Skeletal muscle tissue (tissue), 4 donors: ENCODE measurements around the gene ASXL3. TPM values are rescaled to one million over a fixed set of nuclear protein-coding genes. Genes with fewer than 3 reads are reported as not detected.

Source experiments
- H3K27ac ChIP-seq: one replicate; pipeline ENCODE4 v1.7.0; 2013; ENCODE audit warnings: mild to moderate bottlenecking, low read depth, low read length, inconsistent platforms
- H3K27me3 ChIP-seq, 3 donors: one replicate each; pipeline ENCODE4 v1.7.0; 2013; ENCODE audit warnings: low read length in 3 of 3; ENCODE audit not compliant: control insufficient read depth in 3 of 3, insufficient read depth in 3 of 3
- H3K36me3 ChIP-seq, 3 donors: one replicate each; pipeline ENCODE4 v1.7.0; 2013; ENCODE audit warnings: low read length in 3 of 3; ENCODE audit not compliant: control insufficient read depth in 3 of 3, insufficient read depth in 3 of 3
- H3K4me1 ChIP-seq, 3 donors: one replicate each; pipeline ENCODE4 v1.7.0; 2013; ENCODE audit warnings: low read length in 3 of 3, mild to moderate bottlenecking in 3 of 3; ENCODE audit not compliant: control insufficient read depth in 3 of 3, insufficient read depth in 3 of 3
- H3K4me3 ChIP-seq, 3 donors: one replicate each; pipeline ENCODE4 v1.7.0; 2013; ENCODE audit warnings: low read length in 3 of 3
- H3K9ac ChIP-seq, 3 donors: one replicate each; pipeline ENCODE4 v1.7.0; 2013; ENCODE audit warnings: low read length in 3 of 3, mild to moderate bottlenecking in 3 of 3, moderate library complexity in 2 of 3, low read depth in 1 of 3
- H3K9me3 ChIP-seq, 3 donors: one replicate each; pipeline ENCODE4 v1.7.0; 2013; ENCODE audit warnings: low read length in 3 of 3; ENCODE audit not compliant: control insufficient read depth in 3 of 3
- total RNA-seq: library from RNA; depleted of rRNA; stranded (reverse); fragments of >200 nt; gene quantifications from one replicate; pipeline ENCODE4 v1.2.3, GENCODE V29; 2014
- donor health status: Osteomylitis.

The ASXL3 gene
- total RNA-seq, 1 donor from 2014 or later: 7.3 TPM

- H3K9ac ChIP-seq: no peak overlapping the region
- no peaks in the 10 kb centered on the region for H3K9me3 ChIP-seq
- no peaks in the 10 kb centered on the region for H3K27me3 ChIP-seq
- H3K4me1 ChIP-seq: no peaks in the 10 kb centered on the region
- no peaks in the 10 kb centered on the region for H3K36me3 ChIP-seq
- H3K27ac ChIP-seq: no peak overlapping the region
- H3K4me3 ChIP-seq: no peak overlapping the region
These were observed 27.2 kb downstream of the ASXL3 start for GRCh38 chr18:33605250-33605649.

- H3K9ac ChIP-seq: no peak overlapping the region
- H3K27me3 ChIP-seq: no peaks in the 10 kb centered on the region
- no peak overlapping the region for H3K27ac ChIP-seq
- no peak overlapping the region for H3K4me3 ChIP-seq
- H3K4me1 ChIP-seq: no peaks in the 10 kb centered on the region
- no peaks in the 10 kb centered on the region for H3K9me3 ChIP-seq
- no peaks in the 10 kb centered on the region for H3K36me3 ChIP-seq
These were observed 28.6 kb downstream of the ASXL3 start for GRCh38 chr18:33606621-33607020.

GRCh38 chr18:33611525-33612135, 33.6 kb downstream of the ASXL3 start:
- Histone ChIP-seq H3K36me3 (no peaks in the 10 kb centered on the region), H3K9ac (no peak overlapping the region), H3K9me3 (no peaks in the 10 kb centered on the region), H3K4me3 (no peak overlapping the region), H3K27ac (no peak overlapping the region), H3K4me1 (no peaks in the 10 kb centered on the region), H3K27me3 (no peaks in the 10 kb centered on the region)

- Histone ChIP-seq H3K27me3 (no peaks in the 10 kb centered on the region), H3K27ac (no peak overlapping the region)
These were observed 34.6 kb downstream of the ASXL3 start for GRCh38 chr18:33612632-33613031.

GRCh38 chr18:33616556-33616955, 38.5 kb downstream of the ASXL3 start:
- Histone ChIP-seq H3K9me3 (no peaks in the 10 kb centered on the region), H3K27ac (no peak overlapping the region), H3K36me3 (no peaks in the 10 kb centered on the region), H3K9ac (no peak overlapping the region), H3K27me3 (no peaks in the 10 kb centered on the region), H3K4me1 (no peaks in the 10 kb centered on the region), H3K4me3 (no peak overlapping the region)

More at GRCh38 chr18:33612632-33613031, 34.6 kb downstream of the ASXL3 start:
- H3K9me3 ChIP-seq: no peaks in the 10 kb centered on the region
- no peaks in the 10 kb centered on the region for H3K36me3 ChIP-seq
- no peak overlapping the region for H3K9ac ChIP-seq
- H3K4me1 ChIP-seq: no peaks in the 10 kb centered on the region
- H3K4me3 ChIP-seq: no peak overlapping the region

GRCh38 chr18:33627114-33627513, 49.1 kb downstream of the ASXL3 start:
- no peaks in the 10 kb centered on the region for H3K36me3 ChIP-seq
- no peaks in the 10 kb centered on the region for H3K27me3 ChIP-seq
- no peaks in the 10 kb centered on the region for H3K4me1 ChIP-seq
- no peak overlapping the region for H3K4me3 ChIP-seq
- H3K9me3 ChIP-seq: no peaks in the 10 kb centered on the region
- H3K27ac ChIP-seq: no peak overlapping the region
- H3K9ac ChIP-seq: no peak overlapping the region

- H3K36me3 ChIP-seq: no peaks in the 10 kb centered on the region
- no peak overlapping the region for H3K27ac ChIP-seq
- H3K4me3 ChIP-seq: no peak overlapping the region
These were observed 52.5 kb downstream of the ASXL3 start for GRCh38 chr18:33630476-33630875.

GRCh38 chr18:33641141-33641540, 63.1 kb downstream of the ASXL3 start:
- H3K36me3 ChIP-seq: no peaks in the 10 kb centered on the region
- no peak overlapping the region for H3K27ac ChIP-seq
- no peak overlapping the region for H3K9ac ChIP-seq
- no peaks in the 10 kb centered on the region for H3K4me1 ChIP-seq
- H3K9me3 ChIP-seq: no peaks in the 10 kb centered on the region
- no peak overlapping the region for H3K4me3 ChIP-seq
- H3K27me3 ChIP-seq: no peaks in the 10 kb centered on the region

More at GRCh38 chr18:33630476-33630875, 52.5 kb downstream of the ASXL3 start:
- Histone ChIP-seq H3K9me3 (no peaks in the 10 kb centered on the region), H3K4me1 (no peaks in the 10 kb centered on the region), H3K27me3 (no peaks in the 10 kb centered on the region), H3K9ac (no peak overlapping the region)

- H3K27me3 ChIP-seq: no peaks in the 10 kb centered on the region
These were observed 66.5 kb downstream of the ASXL3 start for GRCh38 chr18:33644494-33644893.

GRCh38 chr18:33647365-33647764, 69.3 kb downstream of the ASXL3 start:
- H3K36me3 ChIP-seq: no peaks in the 10 kb centered on the region
- no peaks in the 10 kb centered on the region for H3K4me1 ChIP-seq
- no peaks in the 10 kb centered on the region for H3K9me3 ChIP-seq
- no peak overlapping the region for H3K27ac ChIP-seq
- H3K9ac ChIP-seq: no peak overlapping the region
- no peaks in the 10 kb centered on the region for H3K27me3 ChIP-seq
- H3K4me3 ChIP-seq: no peak overlapping the region

More at GRCh38 chr18:33644494-33644893, 66.5 kb downstream of the ASXL3 start:
- Histone ChIP-seq H3K9me3 (no peaks in the 10 kb centered on the region), H3K4me3 (no peak overlapping the region), H3K36me3 (no peaks in the 10 kb centered on the region), H3K9ac (no peak overlapping the region), H3K27ac (no peak overlapping the region), H3K4me1 (no peaks in the 10 kb centered on the region)
